ENCODE measurements around the gene EPHX1. TPM values are rescaled to one million over a fixed set of nuclear protein-coding genes. Genes with fewer than 3 reads are reported as not detected.

EPHX1 gene
- total and polyA plus RNA-seq, 10 of the 15 experiments (the other 5 are each of a cell fraction or from before 2014, with no cell fraction given): 0.33 to 2.9 (median 0.78) TPM; not detected in 2

DNA sequence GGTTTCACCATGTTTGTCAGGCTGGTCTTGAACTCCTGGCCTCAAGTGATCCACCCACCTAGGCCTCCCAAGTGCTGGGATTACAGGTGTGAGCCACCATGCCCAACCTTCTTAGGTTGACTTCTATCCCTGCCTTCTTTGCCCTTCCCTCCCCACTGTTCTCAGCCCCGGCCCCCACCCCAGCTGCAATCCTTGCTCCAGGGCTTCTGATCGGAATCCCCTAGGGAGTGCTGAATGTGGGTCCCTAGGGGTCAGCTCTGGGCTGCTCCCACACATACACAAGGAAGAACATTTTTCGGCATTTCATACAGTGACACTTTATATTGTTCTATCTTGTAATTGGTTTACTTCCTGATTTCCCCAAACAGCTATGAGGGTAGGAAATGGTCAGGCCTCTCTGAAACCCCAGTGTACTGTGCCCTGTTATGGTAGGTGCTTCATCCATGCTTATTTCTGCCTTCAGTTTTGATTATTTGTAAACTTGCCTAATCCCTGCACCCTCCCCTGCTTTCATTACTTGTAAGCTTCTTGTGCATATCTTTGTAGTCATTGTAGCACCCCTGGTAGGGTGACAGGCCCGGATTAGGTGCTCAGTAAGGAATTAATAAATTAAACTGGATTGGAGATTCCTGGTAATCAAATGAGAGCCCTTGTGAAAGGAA is 38.1 kb upstream of the EPHX1 start:
- Histone ChIP-seq H3K27ac (ENCODE audit: control insufficient read depth, insufficient read depth) (no peak overlapping the region), H3K9ac (ENCODE audit: control insufficient read depth, insufficient read depth, low read length) (no peak overlapping the region), H3K36me3 (ENCODE audit: control insufficient read depth in 2 of 2, insufficient read depth in 2 of 2, low read length in 1 of 2) (no peaks in the 10 kb centered on the region), H3K4me2 (ENCODE audit: control insufficient read depth, insufficient read depth) (no peak overlapping the region), H3K9me3 (replicated peaks; ENCODE audit: control insufficient read depth, insufficient read depth, low read length) (no peaks in the 10 kb centered on the region; the same call in 2 of the 3 replicates), H3K4me1 (ENCODE audit: control insufficient read depth, insufficient read depth, low read length) (no peaks in the 10 kb centered on the region), H3K27me3 (replicated peaks in 1 of 2; ENCODE audit: control insufficient read depth in 2 of 2, insufficient read depth in 2 of 2, low read length in 1 of 2) (no peaks in the 10 kb centered on the region), H4K20me1 (ENCODE audit: control insufficient read depth, insufficient read depth) (no peaks in the 10 kb centered on the region), H3K79me2 (ENCODE audit: control insufficient read depth, insufficient read depth, low read length) (no peaks in the 10 kb centered on the region), H3K4me3 (no peak overlapping the region), H2AFZ (ENCODE audit: control insufficient read depth, low read depth, low read length) (no peak overlapping the region; the same call in 1 of the 2 replicates)
- peak; percentile 29 for ATAC-seq
- SMC1A ChIA-PET (ENCODE audit: uncharacterized antibody, unreplicated experiment): interaction anchor here (0.7 to 1.5 kb wide), 6 partner anchors 10 to 295 kb away, joined by 3 to 4 read pairs (median 3); no protein-coding TSS in a partner anchor
- no peak for DNase-seq (ENCODE audit: low read depth, low spot score)
- intact Hi-C loops (cut with micrococcal nuclease; ENCODE audit: unreplicated experiment): loop anchor here (1.0 to 10.0 kb wide), 4 partner anchors 205 to 343 kb away; no protein-coding TSS in a partner anchor
- CTCF ChIA-PET: interaction anchor here (0.9 to 2.3 kb wide), 8 partner anchors 80 to 297 kb away, joined by 3 to 9 read pairs (median 3); no protein-coding TSS in a partner anchor
- RAD21 ChIA-PET (ENCODE audit: unreplicated experiment): interaction anchor here (1.3 kb wide), 1 partner anchor 229 kb away, joined by 3 read pairs; no protein-coding TSS in a partner anchor
- BruUV-seq (replicated peaks): no TSS peak
- no peak for FAIRE-seq
- no peak for TF ChIP-seq ZZZ3 (IDR thresholded peaks at IDR 0.05; ENCODE audit: control insufficient read depth, insufficient read length, low read depth)
- TF ChIP-seq, protein P1, sequence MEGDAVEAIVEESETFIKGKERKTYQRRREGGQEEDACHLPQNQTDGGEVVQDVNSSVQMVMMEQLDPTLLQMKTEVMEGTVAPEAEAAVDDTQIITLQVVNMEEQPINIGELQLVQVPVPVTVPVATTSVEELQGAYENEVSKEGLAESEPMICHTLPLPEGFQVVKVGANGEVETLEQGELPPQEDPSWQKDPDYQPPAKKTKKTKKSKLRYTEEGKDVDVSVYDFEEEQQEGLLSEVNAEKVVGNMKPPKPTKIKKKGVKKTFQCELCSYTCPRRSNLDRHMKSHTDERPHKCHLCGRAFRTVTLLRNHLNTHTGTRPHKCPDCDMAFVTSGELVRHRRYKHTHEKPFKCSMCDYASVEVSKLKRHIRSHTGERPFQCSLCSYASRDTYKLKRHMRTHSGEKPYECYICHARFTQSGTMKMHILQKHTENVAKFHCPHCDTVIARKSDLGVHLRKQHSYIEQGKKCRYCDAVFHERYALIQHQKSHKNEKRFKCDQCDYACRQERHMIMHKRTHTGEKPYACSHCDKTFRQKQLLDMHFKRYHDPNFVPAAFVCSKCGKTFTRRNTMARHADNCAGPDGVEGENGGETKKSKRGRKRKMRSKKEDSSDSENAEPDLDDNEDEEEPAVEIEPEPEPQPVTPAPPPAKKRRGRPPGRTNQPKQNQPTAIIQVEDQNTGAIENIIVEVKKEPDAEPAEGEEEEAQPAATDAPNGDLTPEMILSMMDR (IDR thresholded peaks at IDR 0.05 in 2 of 3, conservative IDR thresholded peaks at IDR 0.05 in 1 of 3; ENCODE audit: control insufficient read depth in 2 of 3, extremely low read depth in 1 of 3, insufficient read depth in 1 of 3, low read depth in 3 of 3, low read length in 3 of 3): no peak
- TF ChIP-seq HDAC6 (IDR thresholded peaks at IDR 0.05; ENCODE audit: unreplicated experiment): no peak
- no peak for TF ChIP-seq KAT2A (conservative IDR thresholded peaks at IDR 0.05; ENCODE audit: control insufficient read depth, low read depth, low read length)
- no peak for TF ChIP-seq HDAC2 (IDR thresholded peaks at IDR 0.05)
- TF ChIP-seq, protein P2, sequence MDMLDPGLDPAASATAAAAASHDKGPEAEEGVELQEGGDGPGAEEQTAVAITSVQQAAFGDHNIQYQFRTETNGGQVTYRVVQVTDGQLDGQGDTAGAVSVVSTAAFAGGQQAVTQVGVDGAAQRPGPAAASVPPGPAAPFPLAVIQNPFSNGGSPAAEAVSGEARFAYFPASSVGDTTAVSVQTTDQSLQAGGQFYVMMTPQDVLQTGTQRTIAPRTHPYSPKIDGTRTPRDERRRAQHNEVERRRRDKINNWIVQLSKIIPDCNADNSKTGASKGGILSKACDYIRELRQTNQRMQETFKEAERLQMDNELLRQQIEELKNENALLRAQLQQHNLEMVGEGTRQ (IDR thresholded peaks at IDR 0.05; ENCODE audit: borderline replicate concordance, low read depth, low read length): no peak
- no peak for TF ChIP-seq SMARCA5 (IDR thresholded peaks at IDR 0.05)
- TF ChIP-seq, protein P3, sequence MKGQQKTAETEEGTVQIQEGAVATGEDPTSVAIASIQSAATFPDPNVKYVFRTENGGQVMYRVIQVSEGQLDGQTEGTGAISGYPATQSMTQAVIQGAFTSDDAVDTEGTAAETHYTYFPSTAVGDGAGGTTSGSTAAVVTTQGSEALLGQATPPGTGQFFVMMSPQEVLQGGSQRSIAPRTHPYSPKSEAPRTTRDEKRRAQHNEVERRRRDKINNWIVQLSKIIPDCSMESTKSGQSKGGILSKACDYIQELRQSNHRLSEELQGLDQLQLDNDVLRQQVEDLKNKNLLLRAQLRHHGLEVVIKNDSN (IDR thresholded peaks at IDR 0.05; ENCODE audit: borderline replicate concordance, extremely low read length, insufficient read depth, low read depth, low read length): no peak
- TF ChIP-seq SMAD1 (IDR thresholded peaks at IDR 0.05; ENCODE audit: low read depth, partially characterized antibody): no peak
- TF ChIP-seq ZBED1 (IDR thresholded peaks at IDR 0.05; ENCODE audit: borderline replicate concordance): no peak
- TF ChIP-seq, protein P4, sequence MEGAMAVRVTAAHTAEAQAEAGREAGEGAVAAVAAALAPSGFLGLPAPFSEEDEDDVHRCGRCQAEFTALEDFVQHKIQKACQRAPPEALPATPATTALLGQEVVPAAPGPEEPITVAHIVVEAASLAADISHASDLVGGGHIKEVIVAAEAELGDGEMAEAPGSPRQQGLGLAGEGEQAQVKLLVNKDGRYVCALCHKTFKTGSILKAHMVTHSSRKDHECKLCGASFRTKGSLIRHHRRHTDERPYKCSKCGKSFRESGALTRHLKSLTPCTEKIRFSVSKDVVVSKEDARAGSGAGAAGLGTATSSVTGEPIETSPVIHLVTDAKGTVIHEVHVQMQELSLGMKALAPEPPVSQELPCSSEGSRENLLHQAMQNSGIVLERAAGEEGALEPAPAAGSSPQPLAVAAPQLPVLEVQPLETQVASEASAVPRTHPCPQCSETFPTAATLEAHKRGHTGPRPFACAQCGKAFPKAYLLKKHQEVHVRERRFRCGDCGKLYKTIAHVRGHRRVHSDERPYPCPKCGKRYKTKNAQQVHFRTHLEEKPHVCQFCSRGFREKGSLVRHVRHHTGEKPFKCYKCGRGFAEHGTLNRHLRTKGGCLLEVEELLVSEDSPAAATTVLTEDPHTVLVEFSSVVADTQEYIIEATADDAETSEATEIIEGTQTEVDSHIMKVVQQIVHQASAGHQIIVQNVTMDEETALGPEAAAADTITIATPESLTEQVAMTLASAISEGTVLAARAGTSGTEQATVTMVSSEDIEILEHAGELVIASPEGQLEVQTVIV (IDR thresholded peaks at IDR 0.05; ENCODE audit: borderline replicate concordance, partially characterized antibody): no peak
- in situ Hi-C loops (cut with MboI): loop anchor here (10.0 kb wide), 1 partner anchor 297 kb away; no protein-coding TSS in a partner anchor
- POLR2A ChIA-PET: no interaction called here
- 63% methylated on average over 4 of the region's 4 CpGs for WGBS (ENCODE audit: insufficient coverage, insufficient replicate concordance, low lambda C conversion rate, missing lambda C conversion rate)
